T-helper 1 cell treated with Interleukin-12 subunit alpha and Interleukin-12 subunit beta and Interleukin-4 antibody, amounts not matched to agents 30 μg/mL and 1 μg/mL, for 36 hours (primary cell): Measurements from ENCODE around the gene CTNNA2.

Experiments
- H3K27ac Mint-ChIP-seq: one replicate; pipeline ENCODE4 v1.8.0; 2021; ENCODE audit warnings: mild to moderate bottlenecking, mixed read lengths
- H3K27me3 Mint-ChIP-seq: one replicate; pipeline ENCODE4 v1.8.0; 2021; ENCODE audit warnings: low read depth, mixed read lengths
- H3K36me3 Mint-ChIP-seq: one replicate; pipeline ENCODE4 v1.8.0; 2021; ENCODE audit warnings: low read depth, mixed read lengths
- H3K4me1 Mint-ChIP-seq: one replicate; pipeline ENCODE4 v1.8.0; 2021; ENCODE audit warnings: low read depth, mixed read lengths
- H3K4me3 Mint-ChIP-seq: one replicate; pipeline ENCODE4 v1.8.0; 2021; ENCODE audit warnings: mild to moderate bottlenecking, moderate library complexity, mixed read lengths
- H3K9me3 Mint-ChIP-seq: one replicate; pipeline ENCODE4 v1.8.0; 2021; ENCODE audit warnings: mixed read lengths

The CTNNA2 gene

GRCh38 chr2:79945653-79946445 lies 433.0 kb downstream of the CTNNA2 start:
- Mint-ChIP-seq H3K4me1 (no peaks in the 10 kb centered on the region), H3K27ac (no peak overlapping the region), H3K4me3 (no peak overlapping the region), H3K9me3 (no peaks in the 10 kb centered on the region), H3K36me3 (no peaks in the 10 kb centered on the region), H3K27me3 (no peaks in the 10 kb centered on the region)

- H3K4me1 Mint-ChIP-seq, result no peaks in the 10 kb centered on the region
- no peak overlapping the region for H3K4me3 Mint-ChIP-seq
- no peaks in the 10 kb centered on the region for H3K36me3 Mint-ChIP-seq
- no peak overlapping the region for H3K27ac Mint-ChIP-seq
- H3K9me3 Mint-ChIP-seq, result no peaks in the 10 kb centered on the region
- no peaks in the 10 kb centered on the region for H3K27me3 Mint-ChIP-seq
These were observed 434.9 kb downstream of the CTNNA2 start for GRCh38 chr2:79947751-79948150.

DNA sequence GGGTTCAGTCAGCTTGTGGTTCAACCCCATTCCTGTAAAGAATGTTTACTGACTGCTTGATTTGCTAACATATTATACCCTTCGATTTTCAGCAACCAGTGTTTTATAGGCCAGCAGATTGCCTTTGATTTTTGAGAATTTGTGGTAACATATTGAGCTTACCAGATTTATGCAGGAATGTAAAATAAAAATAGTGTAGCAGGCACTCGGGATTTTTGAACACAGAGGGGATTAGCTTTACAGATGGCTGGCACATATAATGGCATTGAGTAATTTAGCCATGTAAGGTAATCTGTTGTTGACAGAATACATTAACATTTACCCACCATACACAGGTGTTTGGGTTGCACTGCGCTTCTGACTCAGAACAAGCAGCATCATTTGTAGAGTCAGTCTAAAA lies 437.7 kb downstream of the CTNNA2 start:
- Mint-ChIP-seq H3K4me1 (no peaks in the 10 kb centered on the region), H3K27me3 (no peaks in the 10 kb centered on the region)

GRCh38 chr2:79952616-79953015 lies 439.8 kb downstream of the CTNNA2 start:
- Mint-ChIP-seq H3K9me3 (no peaks in the 10 kb centered on the region), H3K4me1 (no peaks in the 10 kb centered on the region), H3K4me3 (no peak overlapping the region), H3K27ac (no peak overlapping the region), H3K27me3 (no peaks in the 10 kb centered on the region), H3K36me3 (no peaks in the 10 kb centered on the region)

More for the DNA sequence above, 437.7 kb downstream of the CTNNA2 start:
- H3K27ac Mint-ChIP-seq, result no peak overlapping the region
- no peaks in the 10 kb centered on the region for H3K36me3 Mint-ChIP-seq
- no peaks in the 10 kb centered on the region for H3K9me3 Mint-ChIP-seq
- no peak overlapping the region for H3K4me3 Mint-ChIP-seq

DNA sequence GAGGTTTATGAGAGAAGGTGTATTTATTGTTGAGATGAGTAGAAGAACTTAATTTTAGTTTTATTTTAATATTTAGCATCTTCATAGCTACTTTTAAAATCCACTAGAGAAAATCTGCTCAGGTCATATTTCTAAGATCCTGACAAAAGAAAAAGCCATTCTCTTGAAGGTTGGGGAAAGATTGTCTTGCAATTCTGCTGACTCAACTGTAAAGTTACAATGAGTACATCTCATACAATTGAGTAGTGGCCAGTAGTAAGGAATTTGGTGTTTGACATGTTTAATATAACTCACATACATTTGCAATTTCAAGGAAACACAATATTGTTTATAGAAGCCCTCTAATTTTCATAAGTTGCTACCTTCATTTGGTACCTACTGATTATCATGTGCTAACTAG lies 447.2 kb downstream of the CTNNA2 start:
- Mint-ChIP-seq H3K4me3 (no peak overlapping the region), H3K4me1 (no peaks in the 10 kb centered on the region), H3K27me3 (no peaks in the 10 kb centered on the region), H3K27ac (no peak overlapping the region), H3K9me3 (peaks cover 5% of the 10 kb centered on the region), H3K36me3 (no peaks in the 10 kb centered on the region)

DNA sequence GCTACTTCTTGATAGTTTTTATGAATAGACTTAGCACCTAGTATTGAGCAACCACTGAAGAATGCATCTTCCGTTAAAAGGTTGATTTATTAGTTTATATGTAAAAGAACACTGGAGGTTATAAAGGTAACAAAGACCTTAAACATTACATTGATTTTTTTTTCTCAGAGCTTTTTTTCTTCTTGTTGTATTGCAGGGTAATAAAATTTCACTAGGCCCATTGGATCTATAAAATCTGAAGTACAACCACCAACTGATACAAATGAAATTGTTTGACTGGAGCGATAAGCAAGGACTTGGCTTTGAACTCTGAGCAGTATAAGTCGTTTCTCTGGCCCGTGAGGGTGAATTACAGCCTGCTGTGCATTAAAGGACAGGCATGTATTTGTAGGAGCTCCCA lies 447.7 kb downstream of the CTNNA2 start:
- H3K4me1 Mint-ChIP-seq, result no peaks in the 10 kb centered on the region
- H3K27ac Mint-ChIP-seq, result no peak overlapping the region
- no peaks in the 10 kb centered on the region for H3K27me3 Mint-ChIP-seq
- H3K4me3 Mint-ChIP-seq, result no peak overlapping the region
- no peaks in the 10 kb centered on the region for H3K36me3 Mint-ChIP-seq
- H3K9me3 Mint-ChIP-seq, result peaks cover 5% of the 10 kb centered on the region

GRCh38 chr2:79964966-79965365 lies 452.1 kb downstream of the CTNNA2 start:
- H3K27me3 Mint-ChIP-seq, result no peaks in the 10 kb centered on the region

DNA sequence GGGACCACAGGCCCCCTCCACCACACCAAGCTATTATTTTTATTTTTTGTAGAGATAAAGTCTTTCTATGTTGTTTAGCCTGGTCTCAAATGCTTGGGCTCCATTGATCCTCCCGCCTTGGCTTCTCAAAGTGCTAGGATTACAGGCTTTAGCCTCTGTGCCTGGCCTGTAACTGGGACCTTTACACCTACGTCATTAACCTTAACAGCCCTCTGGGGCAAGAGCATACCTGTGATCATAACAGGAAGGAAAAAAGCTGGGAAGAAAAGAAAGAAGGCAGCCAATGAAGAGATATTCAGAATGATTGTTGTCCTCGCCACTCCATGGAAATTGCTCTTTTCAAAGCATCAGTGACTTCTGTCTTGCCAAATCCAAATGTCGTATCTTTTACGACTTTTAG lies 453.5 kb downstream of the CTNNA2 start:
- no peaks in the 10 kb centered on the region for H3K36me3 Mint-ChIP-seq
- H3K4me1 Mint-ChIP-seq, result no peaks in the 10 kb centered on the region
- H3K27me3 Mint-ChIP-seq, result no peaks in the 10 kb centered on the region
- peaks cover 5% of the 10 kb centered on the region for H3K9me3 Mint-ChIP-seq
- H3K4me3 Mint-ChIP-seq, result no peak overlapping the region
- no peak overlapping the region for H3K27ac Mint-ChIP-seq

More at GRCh38 chr2:79964966-79965365, 452.1 kb downstream of the CTNNA2 start:
- H3K4me3 Mint-ChIP-seq, result no peak overlapping the region
- H3K4me1 Mint-ChIP-seq, result no peaks in the 10 kb centered on the region
- H3K27ac Mint-ChIP-seq, result no peak overlapping the region
- peaks cover 5% of the 10 kb centered on the region for H3K9me3 Mint-ChIP-seq
- H3K36me3 Mint-ChIP-seq, result no peaks in the 10 kb centered on the region

- Mint-ChIP-seq H3K36me3 (no peaks in the 10 kb centered on the region), H3K4me1 (no peaks in the 10 kb centered on the region), H3K27me3 (no peaks in the 10 kb centered on the region), H3K9me3 (peaks cover 5% of the 10 kb centered on the region), H3K27ac (no peak overlapping the region), H3K4me3 (no peak overlapping the region)
These were observed 454.0 kb downstream of the CTNNA2 start for GRCh38 chr2:79966882-79967281.

- H3K27ac Mint-ChIP-seq, result no peak overlapping the region
- no peaks in the 10 kb centered on the region for H3K36me3 Mint-ChIP-seq
- H3K27me3 Mint-ChIP-seq, result no peaks in the 10 kb centered on the region
- no peaks in the 10 kb centered on the region for H3K9me3 Mint-ChIP-seq
- no peaks in the 10 kb centered on the region for H3K4me1 Mint-ChIP-seq
- H3K4me3 Mint-ChIP-seq, result no peak overlapping the region
These were observed 459.0 kb downstream of the CTNNA2 start for GRCh38 chr2:79971807-79972206.

DNA sequence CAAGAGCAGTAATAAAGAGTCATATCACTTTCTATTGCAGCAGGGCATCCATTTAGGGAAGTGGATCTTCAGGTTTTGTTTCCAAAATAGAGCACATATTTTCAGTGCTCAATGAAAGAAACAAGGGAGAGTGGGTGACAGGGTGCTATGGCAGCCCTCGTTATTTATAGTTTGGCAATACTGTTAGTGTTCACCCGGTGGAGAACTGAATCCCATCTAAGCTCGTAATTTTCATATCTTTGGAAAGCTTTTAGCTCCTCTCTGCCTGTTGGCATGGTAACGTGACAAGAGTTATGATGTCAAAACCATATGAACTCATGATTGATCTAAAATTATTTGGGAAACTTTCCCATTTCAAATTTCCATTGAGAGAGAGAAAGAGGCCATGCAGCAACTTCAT lies 459.8 kb downstream of the CTNNA2 start:
- Mint-ChIP-seq H3K27me3 (no peaks in the 10 kb centered on the region), H3K36me3 (no peaks in the 10 kb centered on the region), H3K9me3 (no peaks in the 10 kb centered on the region), H3K4me1 (no peaks in the 10 kb centered on the region), H3K4me3 (no peak overlapping the region), H3K27ac (no peak overlapping the region)

- Mint-ChIP-seq H3K27me3 (no peaks in the 10 kb centered on the region), H3K27ac (no peak overlapping the region), H3K4me3 (no peak overlapping the region), H3K4me1 (no peaks in the 10 kb centered on the region), H3K36me3 (no peaks in the 10 kb centered on the region), H3K9me3 (no peaks in the 10 kb centered on the region)
These were observed 463.1 kb downstream of the CTNNA2 start for GRCh38 chr2:79975791-79976565.

DNA sequence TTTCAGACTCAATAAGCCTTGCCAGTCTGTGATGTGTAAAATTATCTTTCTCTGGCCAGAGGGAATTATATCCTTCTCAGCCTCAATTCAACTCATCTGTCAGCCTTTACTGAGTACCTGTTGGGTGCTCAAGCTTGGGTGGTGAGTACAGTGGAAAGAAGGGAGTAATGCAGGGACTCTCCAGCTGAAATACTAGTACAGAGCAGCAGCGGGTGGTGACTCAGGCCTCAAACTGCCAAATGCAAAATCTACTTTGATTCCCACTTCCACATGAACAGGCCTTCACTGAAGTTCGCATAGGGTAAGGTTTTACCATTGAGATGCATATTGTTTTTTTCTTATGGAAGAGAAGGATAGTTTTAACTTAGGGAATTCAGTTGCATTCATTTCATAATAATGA lies 464.9 kb downstream of the CTNNA2 start:
- Mint-ChIP-seq H3K9me3 (no peaks in the 10 kb centered on the region), H3K4me3 (no peak overlapping the region), H3K36me3 (no peaks in the 10 kb centered on the region), H3K27ac (no peak overlapping the region), H3K27me3 (no peaks in the 10 kb centered on the region), H3K4me1 (no peaks in the 10 kb centered on the region)

DNA sequence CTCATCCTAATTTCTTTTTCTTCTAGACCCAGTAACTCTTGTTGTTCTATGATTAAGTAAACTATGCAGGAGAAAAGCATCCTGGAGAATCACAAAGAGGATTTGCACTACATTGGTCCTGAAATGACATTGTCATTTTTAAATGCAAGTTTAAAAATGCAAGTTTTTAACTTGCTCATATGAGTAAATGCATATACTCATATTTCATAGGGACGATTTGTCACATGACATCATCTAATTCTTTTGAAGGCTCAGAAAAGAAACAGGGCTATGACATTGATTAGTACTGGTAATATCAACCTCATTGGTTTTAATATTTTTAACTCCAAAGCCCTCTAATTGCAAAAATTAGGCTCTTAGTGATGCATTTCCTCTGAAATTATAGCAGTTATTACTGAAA lies 467.3 kb downstream of the CTNNA2 start:
- Mint-ChIP-seq H3K9me3 (no peaks in the 10 kb centered on the region), H3K27ac (no peak overlapping the region), H3K4me3 (no peak overlapping the region), H3K27me3 (no peaks in the 10 kb centered on the region), H3K36me3 (no peaks in the 10 kb centered on the region), H3K4me1 (no peaks in the 10 kb centered on the region)

- H3K27me3 Mint-ChIP-seq, result no peaks in the 10 kb centered on the region
- H3K27ac Mint-ChIP-seq, result no peak overlapping the region
These were observed 468.0 kb downstream of the CTNNA2 start for GRCh38 chr2:79980816-79981215.

More at GRCh38 chr2:79980816-79981215, 468.0 kb downstream of the CTNNA2 start:
- no peaks in the 10 kb centered on the region for H3K4me1 Mint-ChIP-seq
- no peak overlapping the region for H3K4me3 Mint-ChIP-seq
- H3K9me3 Mint-ChIP-seq, result no peaks in the 10 kb centered on the region
- H3K36me3 Mint-ChIP-seq, result no peaks in the 10 kb centered on the region
